NCI-H446 (cell line): Measurements from ENCODE around the gene AGBL1.

Source experiments
- DNase-seq, 2 experiments: peaks; one replicate each; lab custom pipeline; 2025; lab: John Stamatoyannopoulos, UW

Gene AGBL1

DNA sequence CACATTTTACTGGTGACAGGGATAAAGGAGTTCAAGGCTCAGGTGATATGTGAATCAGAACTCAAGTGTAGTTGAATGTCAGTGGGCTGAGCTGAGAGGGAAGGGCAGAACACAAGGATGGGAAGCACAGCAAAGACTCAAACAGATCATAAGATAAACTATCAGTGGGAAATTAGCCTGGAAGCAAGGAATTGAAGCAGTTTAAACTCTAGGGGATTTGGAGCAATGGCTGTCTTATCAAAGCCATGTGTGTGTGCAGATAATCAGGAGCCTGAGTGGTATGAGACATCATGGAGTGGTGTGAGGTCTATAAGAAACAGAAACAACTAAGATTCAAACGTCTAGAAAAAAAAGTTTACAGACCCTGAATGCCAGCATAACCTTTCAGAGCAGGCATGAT, 634.6 kb downstream of the AGBL1 start:
- no peak for DNase-seq

DNA sequence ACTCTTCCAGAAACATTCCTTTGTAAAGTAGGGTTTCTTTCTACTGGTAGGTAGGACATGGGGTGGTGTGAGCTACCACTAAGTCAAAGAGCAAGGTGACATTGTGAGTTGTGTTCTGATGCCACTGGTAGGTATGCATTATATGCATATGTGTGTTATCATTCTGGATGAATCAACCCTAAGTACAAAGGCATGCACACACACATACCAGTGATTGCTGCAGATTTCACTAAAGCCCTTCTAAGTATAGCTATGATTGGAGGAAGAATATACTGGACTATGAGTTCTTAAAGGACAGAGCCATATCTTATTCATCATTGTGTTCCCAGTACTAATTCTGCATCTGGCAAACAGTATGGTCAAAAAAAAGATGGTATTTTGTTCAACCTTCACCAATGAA, 646.0 kb downstream of the AGBL1 start:
- no peak for DNase-seq

GRCh38 chr15:86735247-86736040, 655.8 kb downstream of the AGBL1 start:
- DNase-seq, result no peak

DNA sequence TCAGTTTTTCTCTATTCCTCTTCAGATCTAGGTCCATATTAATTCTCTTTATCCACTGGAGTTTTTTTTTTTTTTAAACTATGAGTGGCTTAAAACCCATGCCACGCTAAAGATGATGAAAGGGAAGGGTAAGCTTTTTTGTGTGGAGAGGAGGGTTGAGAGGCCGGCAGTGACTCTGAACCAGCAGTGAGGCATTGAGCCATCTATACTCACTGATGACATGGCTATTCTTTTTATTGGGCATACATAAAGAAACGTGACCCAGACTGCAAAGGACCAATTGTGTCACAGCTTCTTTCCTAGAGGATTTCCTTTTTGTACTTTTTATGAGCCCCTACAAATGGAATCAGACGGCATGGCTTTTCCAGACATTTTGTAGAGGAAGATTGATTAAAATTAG, 662.2 kb downstream of the AGBL1 start:
- no peak for DNase-seq

- DNase-seq, result peak in 1 of 2 experiments; percentile 24
Observed at GRCh38 chr15:86743283-86743903, 663.7 kb downstream of the AGBL1 start.

DNA sequence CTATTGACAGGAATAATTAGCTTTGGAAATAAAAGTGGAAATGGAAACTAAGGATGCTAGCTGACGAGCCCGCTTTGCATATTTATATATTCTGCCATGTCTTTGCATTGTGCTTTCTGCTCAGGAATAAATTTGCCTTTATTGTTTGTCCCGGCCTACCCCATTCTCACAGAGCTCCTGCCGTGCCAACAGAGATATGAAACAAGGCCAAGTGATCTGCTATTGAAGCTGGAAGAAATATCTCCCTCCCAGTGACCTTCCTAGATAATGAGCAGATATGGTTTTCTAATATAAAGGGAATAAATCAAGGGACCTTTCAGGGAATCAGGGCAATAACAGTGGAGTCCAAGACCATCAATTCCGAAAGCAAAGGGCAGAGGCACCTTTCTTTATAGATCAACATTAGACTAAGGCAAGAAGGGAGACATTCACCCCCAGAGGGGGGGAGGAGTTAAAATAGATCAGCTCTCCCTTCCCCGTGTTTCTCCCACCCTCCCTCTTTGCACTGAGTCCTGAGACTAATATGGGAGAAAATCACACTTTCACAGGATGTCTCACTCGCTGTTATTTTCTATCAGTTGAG, 664.6 kb downstream of the AGBL1 start:
- DNase-seq, result no peak

DNA sequence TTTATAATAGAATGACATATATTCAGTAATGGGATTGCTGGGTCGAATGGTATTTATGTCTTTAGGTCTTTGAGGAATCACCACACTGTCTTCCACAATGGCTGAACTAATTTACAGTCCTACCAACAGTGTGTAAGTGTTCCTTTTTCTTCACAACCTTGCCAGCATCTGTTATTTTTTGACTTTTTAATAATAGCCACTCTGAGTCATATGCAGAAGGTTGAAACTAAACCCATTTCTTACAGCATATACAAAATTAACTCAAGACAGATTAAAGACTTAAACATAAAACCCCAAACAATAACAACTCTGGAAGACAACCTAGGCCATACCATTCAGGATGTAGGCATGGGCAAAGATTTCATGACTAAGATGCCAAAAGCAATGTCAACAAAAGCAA, 671.4 kb downstream of the AGBL1 start:
- no peak for DNase-seq

GRCh38 chr15:86754846-86755245, 675.2 kb downstream of the AGBL1 start:
- DNase-seq, result no peak

- DNase-seq, result no peak
Observed at GRCh38 chr15:86756688-86757087, 677.0 kb downstream of the AGBL1 start.

DNA sequence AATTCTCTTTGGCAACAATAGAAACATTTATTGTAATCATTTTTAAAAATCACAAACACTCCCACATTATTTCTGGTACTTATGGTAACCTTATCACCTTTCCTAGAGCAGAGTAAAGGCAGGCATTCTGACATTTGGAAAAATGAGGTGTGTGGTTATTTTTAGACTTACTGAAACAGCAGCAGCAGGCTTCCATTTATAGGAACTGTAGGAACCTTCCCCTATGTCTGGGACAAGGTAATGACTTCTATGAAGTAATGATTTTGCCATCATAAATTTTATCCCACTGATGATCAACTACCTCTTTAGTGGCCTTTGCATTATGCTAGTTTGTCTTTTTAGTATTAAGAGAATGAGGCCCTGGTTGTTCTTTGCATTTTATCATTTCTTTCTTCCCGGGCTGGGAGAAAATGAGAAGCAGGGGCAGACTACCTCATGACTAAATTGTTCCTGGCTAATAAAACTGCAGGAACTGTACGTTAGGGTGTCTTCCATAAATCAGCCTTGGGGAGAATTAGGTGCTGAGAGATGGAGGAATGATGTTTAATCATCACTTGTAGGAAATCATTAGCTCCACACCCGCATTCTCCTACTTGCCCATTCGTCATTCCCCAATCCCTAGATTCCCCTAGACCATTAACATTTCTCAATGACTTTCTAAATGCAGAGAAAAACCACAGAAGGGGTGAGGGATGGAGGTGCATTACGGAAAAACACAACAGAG, 680.3 kb downstream of the AGBL1 start:
- no peak for DNase-seq

GRCh38 chr15:86762874-86763273, 683.2 kb downstream of the AGBL1 start:
- no peak for DNase-seq

DNA sequence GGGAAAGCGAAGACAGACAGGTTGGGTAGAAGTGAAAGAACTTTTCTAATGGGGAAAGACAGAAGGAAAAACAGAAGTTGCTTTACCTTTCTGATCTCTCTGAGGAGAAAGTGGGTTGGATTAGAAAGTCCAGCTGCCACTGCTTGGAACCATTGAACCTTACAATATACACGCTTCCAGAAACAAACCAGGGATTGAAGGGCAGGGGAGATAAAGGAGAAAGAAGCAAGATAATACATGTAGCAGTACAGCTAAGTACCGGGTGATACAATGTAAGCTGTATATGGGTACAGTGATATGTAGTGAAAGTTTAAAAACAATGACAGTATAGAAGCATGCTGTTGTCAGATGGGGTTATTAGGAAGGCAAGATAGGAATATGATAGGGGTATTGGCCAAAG, 684.4 kb downstream of the AGBL1 start:
- no peak for DNase-seq

DNA sequence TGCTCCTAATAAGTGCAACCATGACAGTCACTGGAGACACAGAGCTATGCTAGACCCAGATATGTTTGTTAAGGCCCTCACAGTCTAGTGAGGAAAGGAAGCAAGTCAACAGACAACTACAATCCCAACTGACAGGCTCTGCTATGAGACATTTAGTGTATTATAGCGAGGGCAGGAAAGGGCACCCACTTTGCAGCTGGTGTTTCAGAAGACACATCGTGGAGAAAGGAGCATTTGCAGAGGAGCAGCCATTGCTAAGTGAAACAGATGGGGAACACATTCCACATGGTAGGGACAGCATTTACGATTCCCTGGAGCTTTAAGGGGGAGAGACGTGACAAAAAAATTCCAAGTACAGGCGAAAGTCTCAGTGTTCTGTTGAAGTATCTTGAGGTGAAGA, 685.6 kb downstream of the AGBL1 start:
- DNase-seq, result no peak

DNA sequence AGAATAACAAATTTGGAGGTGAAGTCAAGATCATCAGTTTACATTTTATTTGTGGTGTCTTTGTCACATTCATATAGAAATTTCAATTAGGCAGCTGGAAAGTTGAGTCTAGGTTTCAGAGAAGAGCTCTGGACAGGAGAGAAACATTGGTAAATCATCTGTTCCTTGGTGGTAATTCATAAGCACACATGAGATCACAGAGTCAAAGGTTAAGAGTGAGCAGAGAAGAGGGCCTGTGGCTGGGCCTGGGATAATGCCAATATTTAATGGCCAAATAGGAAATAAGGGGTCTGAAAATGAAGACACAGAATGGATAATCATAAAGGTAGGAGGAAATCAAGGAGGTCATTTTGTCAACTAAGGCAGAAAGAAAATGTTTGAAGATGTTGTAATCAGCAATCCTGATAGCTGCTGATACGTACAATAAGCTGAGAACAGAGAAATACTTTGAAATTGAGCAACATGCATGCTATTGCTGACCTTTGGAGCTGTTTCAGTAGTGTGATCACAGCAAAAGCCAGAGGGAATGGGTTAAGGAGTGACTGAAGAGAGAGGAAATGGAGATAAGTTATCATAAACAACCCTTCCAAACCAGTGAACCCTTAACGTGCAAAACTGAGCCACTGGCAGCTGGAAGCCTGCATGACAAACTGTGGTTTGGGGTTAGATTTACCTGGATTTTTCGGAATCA, 692.8 kb downstream of the AGBL1 start:
- DNase-seq, result no peak

DNA sequence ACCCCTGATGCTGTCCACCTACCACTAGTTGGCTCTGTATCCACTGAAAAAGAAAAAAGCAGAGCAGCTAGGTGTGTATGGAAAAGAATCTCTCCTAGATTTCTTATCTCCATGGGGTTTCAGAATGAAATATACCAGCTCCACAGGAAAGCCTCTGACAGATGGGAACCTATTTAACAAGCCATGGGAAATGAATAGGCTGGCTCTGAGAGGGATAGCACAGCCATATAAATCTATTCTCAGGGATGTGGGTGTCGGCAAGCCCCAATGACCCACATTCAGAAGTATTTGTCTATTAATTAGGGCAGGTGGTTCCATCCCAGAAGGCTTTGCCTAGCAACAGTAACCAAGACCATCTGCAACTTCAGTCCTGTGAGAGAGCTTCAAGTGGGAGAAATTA, 694.1 kb downstream of the AGBL1 start:
- no peak for DNase-seq

- no peak for DNase-seq
Observed at GRCh38 chr15:86776145-86776544, 696.5 kb downstream of the AGBL1 start.

DNA sequence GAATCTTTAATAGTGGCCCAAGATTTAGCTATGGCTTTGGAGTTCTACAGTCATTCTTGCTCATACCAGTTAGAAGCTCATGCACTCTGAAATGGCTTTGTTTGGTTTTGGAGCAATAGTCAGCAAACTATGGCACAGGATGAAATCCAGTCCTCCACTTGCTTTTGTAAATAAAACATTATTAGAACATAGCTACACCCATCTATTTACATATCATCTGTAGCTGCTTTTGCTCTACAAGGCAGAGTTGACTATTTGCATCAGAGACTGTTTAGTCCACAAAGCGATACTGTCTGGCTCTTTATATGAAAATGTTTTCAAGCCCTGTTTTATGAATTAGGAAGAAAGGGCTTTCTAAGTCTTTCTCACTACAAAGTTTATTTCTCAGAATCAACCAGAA, 716.9 kb downstream of the AGBL1 start:
- no peak for DNase-seq

- DNase-seq, result no peak
Observed at GRCh38 chr15:86797135-86797534, 717.5 kb downstream of the AGBL1 start.

DNA sequence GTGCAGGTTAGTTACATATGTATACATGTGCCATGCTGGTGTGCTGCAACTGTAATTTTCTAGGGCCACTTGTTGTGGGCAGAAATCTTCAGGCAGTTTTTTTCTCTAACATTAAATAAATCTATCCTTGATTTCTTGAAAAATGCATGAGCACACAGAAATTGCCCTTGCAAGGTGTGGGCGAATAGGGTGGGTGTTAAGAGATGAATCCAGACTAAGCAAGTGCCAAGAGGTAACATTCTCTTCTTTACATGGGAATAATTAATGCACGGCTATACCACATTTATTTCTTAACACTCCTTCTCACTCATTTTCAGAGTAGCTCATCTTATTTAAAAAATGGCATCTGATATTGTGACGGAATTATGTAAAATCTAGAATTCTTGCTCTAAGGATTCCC, 719.6 kb downstream of the AGBL1 start:
- DNase-seq, result no peak

DNA sequence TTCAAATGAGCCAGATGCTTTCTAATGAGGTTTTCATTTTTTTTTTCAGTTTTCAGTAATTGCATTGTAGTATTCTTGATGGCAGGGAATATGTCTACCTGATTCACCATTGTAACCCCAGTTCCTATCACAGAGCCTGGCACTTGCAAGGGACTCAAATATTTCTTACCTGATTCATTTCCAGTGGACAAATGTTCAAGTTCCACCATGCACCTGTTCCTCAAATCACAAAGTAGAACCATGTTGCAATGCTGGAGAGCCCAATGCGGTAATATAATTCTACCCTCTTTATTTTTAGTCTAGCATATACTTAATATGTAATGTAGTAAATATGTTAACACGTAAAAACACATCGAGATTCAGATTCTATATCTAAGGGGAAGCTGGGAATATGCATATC, 722.6 kb downstream of the AGBL1 start:
- DNase-seq, result no peak

DNA sequence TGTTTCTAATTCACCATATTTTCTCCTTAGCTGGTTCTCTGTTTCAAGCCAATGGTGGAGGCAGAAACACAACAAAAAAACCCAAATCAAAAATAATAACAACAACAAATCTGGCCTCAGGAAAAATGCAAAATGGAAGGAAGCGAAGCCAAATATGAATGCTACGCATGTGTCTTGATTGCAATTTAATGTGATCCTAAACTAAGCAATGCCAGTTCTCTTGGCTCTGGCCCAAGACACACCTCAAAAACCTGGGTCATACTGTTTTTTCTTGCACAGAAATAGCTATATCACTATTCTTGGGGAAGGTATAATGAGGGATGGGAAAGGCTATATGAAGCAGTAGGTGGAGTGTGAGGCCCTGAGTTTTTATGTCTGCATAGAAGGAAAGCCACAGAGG, 724.7 kb downstream of the AGBL1 start:
- no peak for DNase-seq

DNA sequence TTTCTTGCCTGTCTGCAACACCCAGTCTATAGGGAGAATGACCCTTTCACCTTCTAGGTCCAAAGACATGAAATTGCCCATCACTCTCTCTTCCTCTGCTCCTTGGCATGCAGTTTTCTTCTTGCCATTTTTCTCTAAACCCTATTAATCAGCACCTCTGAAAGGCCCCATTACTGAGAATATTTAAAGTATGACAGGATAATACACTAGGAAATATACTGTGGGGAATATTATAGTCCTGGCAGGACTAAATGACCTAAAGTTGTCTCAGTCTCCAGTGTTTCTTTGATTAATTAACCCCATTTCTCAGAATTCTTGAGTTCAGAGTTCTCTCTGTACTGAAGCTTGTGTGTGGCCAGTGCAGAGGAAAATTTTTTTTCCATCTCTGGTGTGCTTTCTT, 730.7 kb downstream of the AGBL1 start:
- DNase-seq, result no peak
